ENCODE data around the gene ADPRM.

ADPRM gene

DNA sequence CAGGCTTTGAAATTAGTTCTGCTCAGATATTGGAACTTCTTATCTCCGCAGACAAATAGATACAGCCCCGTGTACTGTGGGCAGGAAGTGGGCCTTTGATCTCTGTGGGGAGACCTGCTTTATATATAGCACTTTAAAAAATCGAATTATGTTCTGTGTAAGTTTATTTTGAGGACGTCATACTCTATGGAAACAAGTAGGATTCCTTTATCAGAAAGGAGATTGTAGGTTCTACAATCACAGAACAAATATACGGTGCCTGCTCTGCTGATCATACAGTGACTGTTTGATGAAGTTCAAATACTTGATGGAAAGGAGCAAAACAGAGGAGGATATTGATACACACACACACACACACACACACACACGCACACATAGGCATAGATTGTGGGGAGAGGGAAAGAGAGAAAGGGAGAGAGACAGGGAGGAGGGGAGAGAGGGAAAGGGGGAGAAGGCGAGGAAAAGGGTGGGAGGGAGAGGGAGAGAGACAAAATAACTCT lies 47.2 kb downstream of the ADPRM start:
- peak overlapping the region; percentile 40 for H3K4me3 Mint-ChIP-seq
- no peaks in the 10 kb centered on the region for H3K9me3 Mint-ChIP-seq
- peak overlapping the region; percentile 37 for H3K27ac Mint-ChIP-seq

DNA sequence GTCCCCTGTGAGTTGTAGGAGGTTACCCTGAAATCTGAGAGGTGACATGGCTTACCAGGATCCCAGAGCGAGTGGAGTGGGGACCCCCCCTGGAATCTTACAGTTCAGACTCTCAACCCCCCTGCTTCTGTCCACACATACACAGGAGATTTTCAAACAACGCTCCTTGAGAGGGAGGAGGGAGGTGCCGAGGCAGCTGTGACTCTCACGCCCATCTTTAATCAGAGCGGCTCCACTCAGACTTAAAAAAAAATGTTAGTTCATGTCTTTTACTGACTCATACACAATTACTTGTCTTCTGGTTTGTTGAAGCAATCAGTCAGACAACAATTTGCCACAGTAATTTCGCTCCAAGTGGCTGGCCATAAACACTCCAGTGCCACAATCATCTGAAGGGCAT lies 47.8 kb downstream of the ADPRM start:
- Mint-ChIP-seq H3K27me3 (no peaks in the 10 kb centered on the region), H3K27ac (no peak overlapping the region), H3K4me1 (peaks cover 17% of the 10 kb centered on the region), H3K36me3 (no peaks in the 10 kb centered on the region), H3K4me3 (no peak overlapping the region), H3K9me3 (no peaks in the 10 kb centered on the region)

More for the DNA sequence above, 47.2 kb downstream of the ADPRM start:
- H3K36me3 Mint-ChIP-seq = no peaks in the 10 kb centered on the region
- H3K4me1 Mint-ChIP-seq = peaks cover 17% of the 10 kb centered on the region
- no peaks in the 10 kb centered on the region for H3K27me3 Mint-ChIP-seq

DNA sequence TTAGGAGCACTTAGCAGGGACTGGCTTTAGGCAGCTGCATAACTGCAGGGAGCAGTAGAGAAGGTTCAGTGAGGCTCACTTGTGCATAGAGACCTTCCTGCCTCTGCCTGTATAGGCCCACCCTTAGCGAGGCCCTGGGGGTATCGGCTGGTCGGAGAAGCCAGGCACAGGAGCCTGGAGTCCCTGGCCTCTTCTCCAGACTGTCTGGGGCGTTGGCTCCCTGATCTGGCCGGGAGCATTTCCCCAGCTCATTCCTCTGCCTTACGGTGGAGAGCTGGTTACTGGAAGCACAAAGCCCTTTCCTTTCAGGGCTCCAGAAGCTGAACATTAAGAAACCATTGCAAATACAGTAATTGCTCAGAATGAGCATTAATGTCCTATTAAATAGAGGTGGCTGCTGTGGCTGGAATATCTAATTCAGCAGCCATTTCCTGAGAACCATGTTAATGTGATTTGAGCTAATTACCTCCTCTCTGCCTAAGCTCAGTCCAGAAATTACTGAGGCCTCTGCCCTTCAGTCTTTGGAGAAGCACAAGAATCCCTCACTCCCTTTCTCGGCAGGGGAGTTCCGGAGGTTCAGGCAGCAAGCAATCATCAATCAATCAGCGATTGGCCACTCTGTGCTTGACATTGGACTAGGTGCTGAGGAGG lies 51.3 kb downstream of the ADPRM start:
- H3K27me3 Mint-ChIP-seq = no peaks in the 10 kb centered on the region
- H3K9me3 Mint-ChIP-seq = no peaks in the 10 kb centered on the region

DNA sequence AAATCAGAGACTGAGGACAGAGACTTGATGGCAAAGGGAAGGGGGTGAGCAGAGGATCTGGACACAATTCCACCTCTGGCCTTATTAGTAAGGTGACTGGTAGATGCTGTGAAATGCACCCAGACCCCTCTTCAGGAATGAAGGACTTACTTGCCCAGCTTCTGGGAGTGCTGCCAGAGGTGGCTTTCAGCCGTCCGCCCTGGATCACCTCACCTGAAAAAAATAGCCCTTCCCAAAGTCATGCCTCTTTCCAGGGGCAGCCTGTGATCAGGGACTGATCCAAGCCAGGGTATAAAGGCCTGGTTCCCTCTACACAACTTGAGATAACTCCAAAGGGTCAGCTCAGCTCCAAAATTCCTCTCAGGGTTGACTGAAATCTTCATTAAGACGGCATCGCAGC lies 52.8 kb downstream of the ADPRM start:
- H3K4me3 Mint-ChIP-seq = no peak overlapping the region
- peaks cover 3% of the 10 kb centered on the region for H3K4me1 Mint-ChIP-seq
- no peaks in the 10 kb centered on the region for H3K9me3 Mint-ChIP-seq
- no peak overlapping the region for H3K27ac Mint-ChIP-seq
- H3K27me3 Mint-ChIP-seq = no peaks in the 10 kb centered on the region
- no peaks in the 10 kb centered on the region for H3K36me3 Mint-ChIP-seq

More for the DNA sequence above, 51.3 kb downstream of the ADPRM start:
- H3K27ac Mint-ChIP-seq = no peak overlapping the region
- H3K4me1 Mint-ChIP-seq = peaks cover 17% of the 10 kb centered on the region
- H3K36me3 Mint-ChIP-seq = no peaks in the 10 kb centered on the region
- H3K4me3 Mint-ChIP-seq = no peak overlapping the region

DNA sequence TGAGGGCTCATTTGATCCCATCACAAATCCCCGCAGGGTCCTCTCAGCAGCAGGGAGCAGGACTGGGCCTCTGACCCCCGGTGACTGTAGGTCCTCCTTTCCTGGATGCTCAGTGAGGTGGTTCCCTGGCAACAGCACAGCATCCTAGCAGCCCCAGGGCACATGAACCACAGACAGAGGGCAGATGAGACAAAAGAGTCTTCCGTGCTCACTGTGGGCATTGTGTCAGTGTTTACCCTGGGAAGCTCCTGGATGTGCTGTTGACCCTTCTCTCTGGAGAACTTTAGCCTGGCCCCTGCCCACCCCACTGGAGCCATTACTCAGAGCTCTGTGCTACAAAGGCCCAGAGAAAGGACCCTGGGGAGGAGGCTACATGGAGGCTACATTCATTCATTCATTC lies 54.2 kb downstream of the ADPRM start:
- Mint-ChIP-seq H3K27ac (no peak overlapping the region), H3K9me3 (no peaks in the 10 kb centered on the region), H3K4me3 (no peak overlapping the region), H3K36me3 (no peaks in the 10 kb centered on the region), H3K4me1 (no peaks in the 10 kb centered on the region), H3K27me3 (no peaks in the 10 kb centered on the region)

DNA sequence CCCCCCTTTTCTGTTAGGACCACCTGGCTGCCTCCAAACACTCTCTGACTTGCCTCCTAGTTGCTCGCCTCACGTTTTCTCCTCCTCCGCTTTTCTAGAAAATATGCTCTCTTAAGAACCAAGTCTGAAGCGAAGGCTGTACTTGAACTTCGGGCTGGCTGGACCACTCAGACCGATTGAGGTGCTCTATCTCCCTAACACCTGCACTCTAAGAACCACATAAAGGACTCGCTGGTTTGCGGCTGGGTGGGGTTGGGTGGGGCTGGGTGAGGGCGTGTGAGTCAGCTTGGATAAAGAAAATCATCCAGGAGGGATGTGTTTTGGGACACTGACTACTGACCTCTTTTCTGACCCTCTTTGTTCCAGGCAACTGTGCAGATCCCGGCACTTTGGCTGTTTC lies 55.3 kb downstream of the ADPRM start:
- H3K36me3 Mint-ChIP-seq = no peaks in the 10 kb centered on the region
- no peak overlapping the region for H3K4me3 Mint-ChIP-seq
- H3K9me3 Mint-ChIP-seq = no peaks in the 10 kb centered on the region
- H3K27ac Mint-ChIP-seq = no peak overlapping the region
- no peaks in the 10 kb centered on the region for H3K27me3 Mint-ChIP-seq
- no peaks in the 10 kb centered on the region for H3K4me1 Mint-ChIP-seq

DNA sequence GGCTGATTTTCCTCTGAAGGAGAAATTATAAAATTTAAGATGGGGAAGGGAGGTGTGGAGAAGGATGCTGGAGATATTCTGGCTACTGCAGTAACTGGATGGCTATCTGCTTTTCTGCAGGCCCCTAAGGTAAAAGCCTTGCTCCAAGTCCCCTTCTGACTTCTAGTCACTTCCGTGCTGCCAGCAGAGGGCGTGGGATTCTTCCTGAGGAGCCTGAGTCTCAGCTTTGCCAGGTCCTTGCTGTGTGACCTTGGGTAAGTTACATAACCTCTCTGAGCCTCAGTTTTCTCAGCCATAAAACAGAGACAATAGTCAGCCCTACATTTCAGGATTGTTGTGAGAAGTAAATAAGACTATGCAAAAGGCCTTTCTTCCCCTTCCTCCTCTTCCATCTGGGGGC lies 56.7 kb downstream of the ADPRM start:
- Mint-ChIP-seq H3K9me3 (no peaks in the 10 kb centered on the region), H3K4me3 (no peak overlapping the region), H3K4me1 (no peaks in the 10 kb centered on the region), H3K27me3 (no peaks in the 10 kb centered on the region), H3K36me3 (no peaks in the 10 kb centered on the region), H3K27ac (no peak overlapping the region)

DNA sequence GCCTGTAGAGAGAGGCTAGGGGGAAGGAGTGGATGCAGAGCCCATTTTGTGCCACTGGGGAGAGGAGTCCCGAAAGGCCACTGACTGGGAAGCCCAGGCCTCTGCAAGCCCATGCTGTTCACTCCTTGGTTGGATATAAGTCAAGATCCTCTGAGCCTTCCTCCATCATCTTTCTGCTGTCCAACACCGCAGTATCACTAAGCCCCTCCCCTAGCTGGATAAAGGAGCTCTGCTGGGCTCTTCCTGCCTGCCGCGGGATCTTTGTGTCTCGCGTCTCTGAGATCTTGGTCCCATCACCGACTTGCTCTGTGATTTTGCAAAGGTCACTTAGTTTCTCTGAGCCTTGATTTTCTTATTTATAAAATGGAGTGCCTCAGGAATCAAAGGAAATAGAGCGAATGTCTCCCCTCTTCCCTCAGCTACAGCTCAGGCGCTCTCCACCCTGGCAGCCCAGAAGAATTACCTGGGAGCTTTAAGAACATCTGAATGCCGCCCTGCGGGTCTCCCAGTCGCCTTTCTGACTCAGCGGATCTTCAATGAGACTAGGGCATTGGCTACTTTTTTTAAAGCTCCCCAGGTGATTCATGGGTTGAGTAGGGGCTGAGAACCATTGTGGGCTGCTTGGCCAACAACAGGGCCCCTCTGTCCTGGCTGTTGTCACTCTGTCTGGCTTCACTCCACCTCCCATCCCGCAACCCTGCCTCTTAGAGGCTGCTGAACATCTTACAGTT lies 57.6 kb downstream of the ADPRM start:
- Mint-ChIP-seq H3K9me3 (no peaks in the 10 kb centered on the region), H3K36me3 (no peaks in the 10 kb centered on the region), H3K27ac (no peak overlapping the region), H3K4me1 (no peaks in the 10 kb centered on the region), H3K27me3 (no peaks in the 10 kb centered on the region), H3K4me3 (no peak overlapping the region)

DNA sequence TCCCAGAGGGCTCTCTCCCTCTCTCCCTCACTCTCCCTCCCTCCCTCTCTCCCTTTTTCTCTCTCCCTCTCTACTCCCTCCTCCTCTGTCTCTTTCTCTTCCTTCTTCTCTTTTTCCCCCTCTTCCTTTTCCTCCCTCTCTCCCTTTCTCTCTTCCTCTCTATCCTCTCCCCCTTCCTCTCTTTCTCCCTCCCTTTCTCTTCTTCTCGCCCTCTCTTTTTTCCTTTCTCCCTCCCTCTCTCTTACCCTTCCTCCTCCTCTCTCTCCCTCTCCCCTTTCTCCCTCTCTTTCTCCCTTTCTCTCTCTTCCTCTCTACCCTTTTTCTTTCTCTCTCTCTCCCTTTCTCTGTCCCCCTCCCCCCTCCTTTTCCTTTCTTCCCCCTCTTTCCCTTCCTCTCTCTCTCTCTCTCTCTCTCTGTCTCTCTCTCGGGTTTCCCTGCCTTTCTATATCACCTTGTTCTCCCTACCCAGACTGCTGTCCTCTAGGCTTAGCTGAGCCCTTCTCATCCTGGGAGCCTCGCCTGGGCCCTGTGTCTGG lies 58.3 kb downstream of the ADPRM start:
- Mint-ChIP-seq H3K4me3 (no peak overlapping the region), H3K27ac (no peak overlapping the region), H3K4me1 (no peaks in the 10 kb centered on the region), H3K27me3 (no peaks in the 10 kb centered on the region), H3K36me3 (no peaks in the 10 kb centered on the region), H3K9me3 (no peaks in the 10 kb centered on the region)

DNA sequence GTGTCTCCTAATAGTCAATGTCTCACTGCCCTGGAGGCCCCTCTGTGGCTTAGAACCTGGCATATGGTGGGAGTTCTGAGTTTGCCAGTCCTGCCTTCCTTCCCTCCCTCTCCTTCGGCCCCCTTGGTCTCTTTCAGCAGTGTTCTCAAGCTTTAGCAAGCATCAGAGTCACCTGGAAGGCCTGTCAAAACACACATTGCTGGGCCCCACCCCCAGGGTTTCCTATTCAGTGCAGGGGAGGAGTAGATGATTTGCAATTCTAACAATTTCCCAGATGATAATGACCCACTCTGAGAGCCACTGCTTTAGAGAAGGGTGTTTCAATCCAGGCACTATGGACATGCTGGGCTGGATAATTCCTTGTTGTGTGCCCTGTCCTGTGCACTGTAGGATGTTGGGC lies 58.8 kb downstream of the ADPRM start:
- Mint-ChIP-seq H3K27ac (no peak overlapping the region), H3K9me3 (no peaks in the 10 kb centered on the region), H3K4me3 (no peak overlapping the region), H3K27me3 (no peaks in the 10 kb centered on the region), H3K4me1 (no peaks in the 10 kb centered on the region), H3K36me3 (no peaks in the 10 kb centered on the region)

DNA sequence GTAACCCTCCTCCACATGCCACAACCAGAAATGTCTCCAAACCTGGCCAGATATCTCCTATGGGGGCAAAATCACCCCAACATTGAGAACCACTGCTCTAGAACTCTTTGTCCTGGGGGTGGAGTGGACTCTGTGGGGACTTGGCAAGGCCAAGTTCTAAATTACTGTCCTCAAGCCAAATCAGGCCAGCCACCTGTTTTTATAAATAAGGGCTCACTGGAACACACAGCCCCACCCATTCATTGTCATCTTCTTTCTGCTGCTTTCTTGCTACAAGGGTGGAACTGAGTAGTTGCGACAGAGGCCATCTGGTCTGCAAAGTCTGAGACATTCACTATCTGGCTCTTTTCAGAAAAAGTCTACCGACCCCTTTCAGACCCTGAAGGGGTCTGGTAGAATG lies 59.2 kb downstream of the ADPRM start:
- H3K4me1 Mint-ChIP-seq = no peaks in the 10 kb centered on the region
- no peak overlapping the region for H3K27ac Mint-ChIP-seq
- H3K9me3 Mint-ChIP-seq = no peaks in the 10 kb centered on the region
- no peaks in the 10 kb centered on the region for H3K36me3 Mint-ChIP-seq
- H3K4me3 Mint-ChIP-seq = no peak overlapping the region
- H3K27me3 Mint-ChIP-seq = no peaks in the 10 kb centered on the region

DNA sequence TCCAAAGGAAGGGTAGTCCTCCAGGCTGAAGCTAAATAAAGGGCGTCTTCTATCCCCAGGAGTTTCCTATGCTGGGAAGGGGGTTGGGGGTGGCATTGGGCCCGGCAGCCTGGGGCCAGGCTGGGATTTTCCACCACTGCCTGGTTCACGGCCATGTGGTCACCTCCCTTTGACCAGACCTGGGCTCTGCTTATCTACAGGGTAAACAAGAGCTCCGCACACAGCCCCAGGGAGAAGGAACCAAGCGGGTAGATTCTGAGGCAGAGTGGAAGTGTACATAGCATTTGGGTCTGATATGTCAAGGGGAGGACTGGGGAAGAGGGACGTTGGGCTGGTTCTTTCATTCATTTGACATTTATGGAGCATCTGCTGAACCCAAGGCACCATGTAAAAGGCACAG lies 59.7 kb downstream of the ADPRM start:
- no peaks in the 10 kb centered on the region for H3K9me3 Mint-ChIP-seq
- no peaks in the 10 kb centered on the region for H3K36me3 Mint-ChIP-seq
- H3K27ac Mint-ChIP-seq = no peak overlapping the region
- no peak overlapping the region for H3K4me3 Mint-ChIP-seq
- no peaks in the 10 kb centered on the region for H3K27me3 Mint-ChIP-seq
- no peaks in the 10 kb centered on the region for H3K4me1 Mint-ChIP-seq

DNA sequence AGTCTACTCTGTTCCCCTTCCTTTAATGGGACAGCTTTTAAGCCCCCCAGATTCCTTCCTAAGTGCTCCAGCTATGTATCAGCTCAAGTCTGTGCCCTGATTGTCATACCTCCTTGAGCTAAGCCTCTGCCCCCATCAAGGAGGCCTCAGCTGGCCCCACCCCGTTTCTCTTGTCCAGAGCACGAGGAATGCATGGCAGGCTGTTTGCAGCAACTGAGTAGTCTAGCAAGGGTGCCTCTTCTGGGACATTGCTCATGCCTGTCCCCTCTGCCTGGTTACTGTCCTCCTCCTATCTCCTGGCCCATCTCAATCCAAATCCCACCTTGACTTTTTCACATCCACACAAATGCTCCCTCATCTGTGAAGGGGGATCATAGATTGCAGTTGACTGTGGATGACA lies 60.3 kb downstream of the ADPRM start:
- H3K4me1 Mint-ChIP-seq = no peaks in the 10 kb centered on the region
- H3K27me3 Mint-ChIP-seq = no peaks in the 10 kb centered on the region
- H3K9me3 Mint-ChIP-seq = no peaks in the 10 kb centered on the region
- H3K36me3 Mint-ChIP-seq = no peaks in the 10 kb centered on the region
- no peak overlapping the region for H3K4me3 Mint-ChIP-seq
- no peak overlapping the region for H3K27ac Mint-ChIP-seq

DNA sequence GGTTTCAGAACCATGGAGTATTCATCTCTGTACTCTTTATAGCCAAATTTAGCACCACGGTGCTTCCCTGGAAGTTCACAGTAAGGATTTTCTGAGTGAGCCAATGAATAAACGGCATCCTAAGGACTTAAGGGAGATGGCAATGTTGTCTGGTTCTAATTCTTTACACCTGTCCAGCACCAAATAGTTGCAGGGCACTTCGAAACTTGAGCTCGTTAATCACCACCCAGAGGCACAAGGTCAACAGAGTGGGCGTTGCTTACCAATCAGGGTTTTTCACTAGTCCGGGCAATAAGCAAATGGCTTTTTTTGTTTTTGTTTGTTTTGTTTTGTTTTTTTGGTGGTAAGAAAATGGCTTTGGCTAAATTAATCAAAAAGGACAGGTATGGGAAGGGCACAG lies 60.7 kb downstream of the ADPRM start:
- Mint-ChIP-seq H3K27ac (no peak overlapping the region), H3K4me1 (no peaks in the 10 kb centered on the region), H3K4me3 (no peak overlapping the region), H3K36me3 (no peaks in the 10 kb centered on the region), H3K9me3 (no peaks in the 10 kb centered on the region), H3K27me3 (no peaks in the 10 kb centered on the region)
